ENCODE measurements around the gene LPAR2.

DNA sequence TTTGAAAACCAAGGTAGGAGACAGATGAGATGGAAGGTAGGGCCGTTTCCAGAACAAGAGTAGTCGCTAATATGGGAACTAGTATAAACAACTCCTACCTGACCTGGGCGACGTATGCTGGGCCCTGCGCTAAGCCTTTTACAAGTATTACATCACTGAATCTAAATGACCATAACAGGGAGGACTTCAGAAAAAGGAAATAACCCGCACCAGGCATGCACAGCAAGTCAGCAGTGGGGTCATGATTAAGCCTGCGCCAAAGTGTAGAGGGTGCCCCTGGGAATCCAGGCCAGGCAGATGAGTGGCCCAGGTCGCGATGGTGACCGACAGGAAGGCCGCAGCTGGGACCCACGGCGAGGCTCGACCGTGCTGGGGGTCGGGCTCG, 34.8 kb upstream of the LPAR2 start:
- TF ChIP-seq POLR2A (IDR thresholded peaks at IDR 0.05; ENCODE audit: low read length) = no peak
- no peak for TF ChIP-seq FOSL2 (IDR thresholded peaks at IDR 0.05)
- no peak for TF ChIP-seq FOSL2 (CRISPR knock-in tag; IDR thresholded peaks at IDR 0.05)
- TF ChIP-seq EP300 (IDR thresholded peaks at IDR 0.05) = no peak
- TF ChIP-seq, protein P1, sequence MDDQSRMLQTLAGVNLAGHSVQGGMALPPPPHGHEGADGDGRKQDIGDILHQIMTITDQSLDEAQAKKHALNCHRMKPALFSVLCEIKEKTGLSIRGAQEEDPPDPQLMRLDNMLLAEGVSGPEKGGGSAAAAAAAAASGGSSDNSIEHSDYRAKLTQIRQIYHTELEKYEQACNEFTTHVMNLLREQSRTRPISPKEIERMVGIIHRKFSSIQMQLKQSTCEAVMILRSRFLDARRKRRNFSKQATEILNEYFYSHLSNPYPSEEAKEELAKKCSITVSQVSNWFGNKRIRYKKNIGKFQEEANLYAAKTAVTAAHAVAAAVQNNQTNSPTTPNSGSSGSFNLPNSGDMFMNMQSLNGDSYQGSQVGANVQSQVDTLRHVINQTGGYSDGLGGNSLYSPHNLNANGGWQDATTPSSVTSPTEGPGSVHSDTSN (IDR thresholded peaks at IDR 0.05) = no peak
- no peak for TF ChIP-seq RAD21 (conservative IDR thresholded peaks at IDR 0.05 in 1 of 2, IDR thresholded peaks at IDR 0.05 in 1 of 2)
- TF ChIP-seq ZFP36 (IDR thresholded peaks at IDR 0.05; ENCODE audit: borderline replicate concordance, partially characterized antibody) = no peak
- no peak for TF ChIP-seq MAX (IDR thresholded peaks at IDR 0.05)
- TF ChIP-seq CTCF (IDR thresholded peaks at IDR 0.05) = no peak
- no peak for TF ChIP-seq TP53 (CRISPR knock-in tag; IDR thresholded peaks at IDR 0.05)
- TF ChIP-seq RFX5 (IDR thresholded peaks at IDR 0.05) = no peak

Data from A549 (cell line).